ENCODE data around the gene MACF1.

MACF1 gene

GRCh38 chr1:39167632-39168209, 36.8 kb upstream of the MACF1 start:
- Histone ChIP-seq H3K4me3 (ENCODE audit: low read depth, low read length) (no peak overlapping the region), H3K27ac (no peak overlapping the region), H3K27me3 (replicated peaks) (no peaks in the 10 kb centered on the region), H3K36me3 (replicated peaks) (no peaks in the 10 kb centered on the region)
- no peak for DNase-seq
- in situ Hi-C loops (cut with HindIII; ENCODE audit: low pct_ligation_motif_present, low sequenced_read_pairs) = no loop called here
- no peak for TF ChIP-seq CTCF (IDR thresholded peaks at IDR 0.05; ENCODE audit: low read depth, low read length, missing control alignments)

GRCh38 chr1:39168301-39169080, 36.0 kb upstream of the MACF1 start:
- Histone ChIP-seq H3K4me3 (ENCODE audit: low read depth, low read length) (no peak overlapping the region), H3K27me3 (replicated peaks) (no peaks in the 10 kb centered on the region), H3K27ac (no peak overlapping the region), H3K36me3 (replicated peaks) (no peaks in the 10 kb centered on the region)
- no peak for DNase-seq
- in situ Hi-C loops (cut with HindIII; ENCODE audit: low pct_ligation_motif_present, low sequenced_read_pairs) = no loop called here
- TF ChIP-seq CTCF (IDR thresholded peaks at IDR 0.05; ENCODE audit: low read depth, low read length, missing control alignments) = no peak

GRCh38 chr1:39170731-39171667, 33.5 kb upstream of the MACF1 start:
- Histone ChIP-seq H3K27ac (no peak overlapping the region), H3K36me3 (replicated peaks) (no peaks in the 10 kb centered on the region), H3K4me3 (ENCODE audit: low read depth, low read length) (no peak overlapping the region), H3K27me3 (replicated peaks) (no peaks in the 10 kb centered on the region)
- TF ChIP-seq CTCF (IDR thresholded peaks at IDR 0.05; ENCODE audit: low read depth, low read length, missing control alignments) = no peak
- no peak for DNase-seq
- in situ Hi-C loops (cut with HindIII; ENCODE audit: low pct_ligation_motif_present, low sequenced_read_pairs) = no loop called here

GRCh38 chr1:39173119-39173994, 31.1 kb upstream of the MACF1 start:
- peak; percentile 43 for TF ChIP-seq CTCF (IDR thresholded peaks at IDR 0.05; ENCODE audit: low read depth, low read length, missing control alignments)
- Histone ChIP-seq H3K27ac (no peak overlapping the region), H3K36me3 (replicated peaks) (no peaks in the 10 kb centered on the region), H3K4me3 (ENCODE audit: low read depth, low read length) (no peak overlapping the region), H3K27me3 (replicated peaks) (no peaks in the 10 kb centered on the region)
- in situ Hi-C loops (cut with HindIII; ENCODE audit: low pct_ligation_motif_present, low sequenced_read_pairs) = no loop called here
- DNase-seq = no peak

GRCh38 chr1:39173995-39174380, 30.5 kb upstream of the MACF1 start:
- in situ Hi-C loops (cut with HindIII; ENCODE audit: low pct_ligation_motif_present, low sequenced_read_pairs) = no loop called here
- no peak for DNase-seq
- no peaks in the 10 kb centered on the region for H3K27me3 ChIP-seq (replicated peaks)
- no peak overlapping the region for H3K27ac ChIP-seq
- no peaks in the 10 kb centered on the region for H3K36me3 ChIP-seq (replicated peaks)
- no peak for TF ChIP-seq CTCF (IDR thresholded peaks at IDR 0.05; ENCODE audit: low read depth, low read length, missing control alignments)
- H3K4me3 ChIP-seq (ENCODE audit: low read depth, low read length) = no peak overlapping the region
